Loucy (cell line): ENCODE measurements around the gene DGKQ.
A peak's percentile ranks its signal among the peaks of the same experiment; 100 is the strongest.

ENCODE experiments used
- H2AFZ ChIP-seq: fragments of 200-600 bp; sonication (generic); 2 replicates; pipeline ENCODE4 v1.6.0; 2016; ENCODE audit warnings: antibody characterized with exemption, mild to moderate bottlenecking, low read length, moderate library complexity
- H3F3A ChIP-seq: fragments of 200-600 bp; 2 replicates; pipeline ENCODE4 v1.6.0; 2016; ENCODE audit warnings: antibody characterized with exemption, low read depth, mild to moderate bottlenecking
- H3K27me3 ChIP-seq: fragments of 200-600 bp; sonication (generic); 2 replicates; pipeline ENCODE4 v1.6.1; 2014; ENCODE audit warnings: low read length, mild to moderate bottlenecking; ENCODE audit not compliant: insufficient read depth, poor library complexity, severe bottlenecking
- H3K36me3 ChIP-seq: fragments of 200-600 bp; sonication (generic); 2 replicates; pipeline ENCODE4 v1.6.1; 2016; ENCODE audit warnings: low read length; ENCODE audit not compliant: insufficient read depth
- H3K4me1 ChIP-seq: fragments of 200-600 bp; sonication (generic); 2 replicates; pipeline ENCODE4 v1.5.1; 2014; ENCODE audit warnings: low read length, mild to moderate bottlenecking; ENCODE audit not compliant: insufficient read depth, poor library complexity, severe bottlenecking
- H3K4me2 ChIP-seq: fragments of 200-600 bp; sonication (generic); 2 replicates; pipeline ENCODE4 v1.6.0; 2014; ENCODE audit warnings: antibody characterized with exemption, low read length, low read depth, mild to moderate bottlenecking; ENCODE audit not compliant: poor library complexity, severe bottlenecking
- H3K4me3 ChIP-seq: fragments of 200-600 bp; sonication (generic); 2 replicates; pipeline ENCODE4 v1.5.1; 2014; ENCODE audit warnings: low read length, mild to moderate bottlenecking, mixed read lengths; ENCODE audit not compliant: poor library complexity, severe bottlenecking
- H3K79me2 ChIP-seq: fragments of 200-600 bp; sonication (generic); 2 replicates; pipeline ENCODE4 v1.6.1; 2014; ENCODE audit warnings: low read length; ENCODE audit not compliant: insufficient read depth
- H3K9ac ChIP-seq: fragments of 200-600 bp; sonication (generic); 2 replicates; pipeline ENCODE4 v1.6.0; 2014; ENCODE audit warnings: mild to moderate bottlenecking, low read depth, low read length, moderate library complexity; ENCODE audit not compliant: poor library complexity, severe bottlenecking
- H3K9me2 ChIP-seq: fragments of 200-600 bp; sonication (generic); replicated peaks from 2 replicates; pipeline ENCODE4 v1.6.1; 2016; ENCODE audit warnings: low read depth, low read length, mixed read lengths
- H3K9me3 ChIP-seq: fragments of 200-600 bp; sonication (generic); 2 replicates; pipeline ENCODE4 v1.6.1; 2014; ENCODE audit warnings: mild to moderate bottlenecking, antibody characterized with exemption, low read length, low read depth; ENCODE audit not compliant: insufficient read depth
- H4K20me1 ChIP-seq: fragments of 200-600 bp; sonication (generic); 2 replicates; pipeline ENCODE4 v1.6.0; 2014; ENCODE audit warnings: antibody characterized with exemption, low read length, mild to moderate bottlenecking; ENCODE audit not compliant: insufficient read depth, poor library complexity, severe bottlenecking
- EZH2phosphoT487 ChIP-seq: fragments of 200-600 bp; IDR thresholded peaks from 2 replicates; pipeline ENCODE4 v1.6.1; 2018; ENCODE audit warnings: antibody characterized with exemption, mild to moderate bottlenecking, moderate library complexity, borderline replicate concordance
- TF ChIP-seq, protein P1 (sequence below): fragments of 200-600 bp; sonication (generic); conservative IDR thresholded peaks from 2 replicates; pipeline ENCODE4 v1.5.1; 2014; ENCODE audit warnings: mild to moderate bottlenecking, antibody characterized with exemption, low read length

The DGKQ gene

DNA sequence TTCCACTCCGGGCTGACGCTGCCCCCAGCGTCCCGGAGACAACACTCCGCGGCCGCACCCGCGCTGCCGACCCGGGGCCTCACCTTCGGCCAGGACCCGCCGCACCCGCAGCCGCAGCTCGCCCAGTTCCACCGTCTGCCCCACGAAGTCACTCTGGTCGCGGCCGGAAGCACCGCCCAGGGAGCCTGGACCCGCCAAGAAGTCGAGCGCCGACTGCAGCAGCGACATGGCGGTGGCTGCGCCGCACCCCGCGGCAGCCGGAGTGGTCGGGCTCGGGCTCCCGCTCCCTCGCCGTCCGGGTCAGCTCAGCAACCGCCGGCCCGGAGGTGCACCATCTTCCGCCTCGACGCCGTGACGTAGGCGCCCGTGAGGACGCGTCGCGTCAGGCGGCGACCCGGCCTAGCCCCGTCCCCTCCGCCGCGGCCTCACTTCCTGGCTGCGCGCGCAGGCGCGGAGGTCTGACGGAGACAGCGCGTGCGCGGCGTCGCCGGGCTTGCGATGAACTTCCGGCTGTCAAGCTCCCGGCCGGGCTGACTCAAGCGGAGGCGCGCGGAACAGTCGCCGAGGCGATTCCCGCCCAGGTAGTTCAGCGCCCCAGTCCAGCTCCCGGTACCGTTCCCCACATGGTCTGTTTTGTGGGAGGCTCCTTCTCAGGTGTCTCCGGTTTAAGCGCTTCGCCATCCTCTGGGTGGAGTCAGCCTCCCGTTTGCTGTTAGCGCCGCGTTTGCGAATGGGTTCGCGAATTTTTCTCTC lies 41.2 kb downstream of the DGKQ start, which contains the start of the genes GAK and TMEM175:
Gene GAK, minus strand, starts transcription at position 357 of the 753 bp plus-strand sequence. Its CDS starts 129 bp downstream, at position 228.
Gene TMEM175, plus strand, starts transcription at position 501 of the 753 bp plus-strand sequence. CDS start 15,280 bp downstream, outside the sequence.
- TF ChIP-seq EZH2phosphoT487, result no peak
- TF ChIP-seq, protein P1, sequence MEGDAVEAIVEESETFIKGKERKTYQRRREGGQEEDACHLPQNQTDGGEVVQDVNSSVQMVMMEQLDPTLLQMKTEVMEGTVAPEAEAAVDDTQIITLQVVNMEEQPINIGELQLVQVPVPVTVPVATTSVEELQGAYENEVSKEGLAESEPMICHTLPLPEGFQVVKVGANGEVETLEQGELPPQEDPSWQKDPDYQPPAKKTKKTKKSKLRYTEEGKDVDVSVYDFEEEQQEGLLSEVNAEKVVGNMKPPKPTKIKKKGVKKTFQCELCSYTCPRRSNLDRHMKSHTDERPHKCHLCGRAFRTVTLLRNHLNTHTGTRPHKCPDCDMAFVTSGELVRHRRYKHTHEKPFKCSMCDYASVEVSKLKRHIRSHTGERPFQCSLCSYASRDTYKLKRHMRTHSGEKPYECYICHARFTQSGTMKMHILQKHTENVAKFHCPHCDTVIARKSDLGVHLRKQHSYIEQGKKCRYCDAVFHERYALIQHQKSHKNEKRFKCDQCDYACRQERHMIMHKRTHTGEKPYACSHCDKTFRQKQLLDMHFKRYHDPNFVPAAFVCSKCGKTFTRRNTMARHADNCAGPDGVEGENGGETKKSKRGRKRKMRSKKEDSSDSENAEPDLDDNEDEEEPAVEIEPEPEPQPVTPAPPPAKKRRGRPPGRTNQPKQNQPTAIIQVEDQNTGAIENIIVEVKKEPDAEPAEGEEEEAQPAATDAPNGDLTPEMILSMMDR, result no peak
- H3K4me3 ChIP-seq, result peak within 1 kb of the TSS; percentile 88
- peak within 1 kb of the TSS; percentile 99 for H3K9ac ChIP-seq
- H2AFZ ChIP-seq, result peak within 1 kb of the TSS; percentile 90
- H3K79me2 ChIP-seq, result peaks cover 52% of the 10 kb centered on the region
- peaks cover 42% of the 10 kb centered on the region for H4K20me1 ChIP-seq
- H3K36me3 ChIP-seq, result no peaks in the 10 kb centered on the region
- H3F3A ChIP-seq, result no peaks in the 10 kb centered on the region
- H3K4me1 ChIP-seq, result peaks cover 31% of the 10 kb centered on the region
- peaks cover 5% of the 10 kb centered on the region for H3K27me3 ChIP-seq
- H3K9me3 ChIP-seq, result no peaks in the 10 kb centered on the region
- peak within 1 kb of the TSS; percentile 96 for H3K4me2 ChIP-seq
- H3K9me2 ChIP-seq, result no peaks in the 10 kb centered on the region

DNA sequence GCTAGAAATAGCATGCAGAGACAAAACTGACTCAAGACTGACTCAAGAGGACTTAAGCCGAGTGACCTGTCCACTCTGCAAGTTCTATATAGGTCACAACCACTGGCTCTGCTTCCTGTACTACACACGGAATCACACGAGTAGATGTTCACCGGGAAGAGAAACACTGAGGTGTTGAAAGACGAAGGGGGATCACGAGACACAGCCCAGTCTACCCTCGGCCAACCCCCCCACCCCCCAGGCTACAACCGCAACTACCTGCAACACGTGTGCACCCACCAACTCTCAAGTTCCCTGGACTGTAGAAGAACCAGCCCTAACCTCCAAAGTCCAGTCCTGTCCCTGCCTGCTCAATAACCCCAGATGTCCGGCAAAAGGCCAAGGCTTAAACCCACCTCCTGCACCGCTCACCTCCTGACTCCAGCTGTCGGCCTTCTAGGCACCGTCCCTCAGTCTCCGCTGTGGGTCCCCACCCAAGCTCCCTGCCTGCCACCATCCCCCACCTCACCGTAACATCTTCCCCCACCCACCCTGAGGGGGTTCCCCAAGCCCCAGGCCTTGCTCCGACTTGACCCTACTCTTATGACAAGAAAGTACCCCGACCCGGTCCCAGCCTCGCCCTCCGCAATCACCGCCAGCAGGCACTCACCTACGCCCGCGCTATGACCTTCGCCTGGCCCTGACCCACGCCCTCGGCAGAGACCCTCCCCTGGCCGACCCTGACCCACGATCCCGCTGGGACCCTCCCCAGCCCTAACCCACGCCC lies 42.0 kb downstream of the DGKQ start:
- Histone ChIP-seq H3K79me2 (peaks cover 54% of the 10 kb centered on the region), H4K20me1 (peaks cover 44% of the 10 kb centered on the region), H3F3A (no peaks in the 10 kb centered on the region)

DNA sequence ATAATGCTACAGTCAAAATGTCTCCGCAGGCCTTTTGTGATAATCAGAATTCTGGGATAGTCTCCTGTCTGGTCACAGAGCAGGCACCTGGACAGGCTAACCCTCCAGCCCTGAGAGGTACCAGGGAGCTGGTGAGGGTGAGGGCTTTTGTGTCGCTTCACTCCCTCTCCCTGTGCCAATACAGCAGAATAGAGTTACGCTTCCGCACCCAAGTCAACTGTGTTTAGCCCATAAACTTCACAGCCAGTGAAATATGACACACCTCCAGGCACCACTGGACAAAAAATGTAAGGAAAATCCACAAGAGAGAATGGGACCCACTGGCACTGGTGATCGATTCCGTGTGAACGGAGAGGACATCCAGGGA lies 42.6 kb downstream of the DGKQ start:
- H3K36me3 ChIP-seq, result no peaks in the 10 kb centered on the region
- H3K9me3 ChIP-seq, result no peaks in the 10 kb centered on the region
- no peaks in the 10 kb centered on the region for H3K9me2 ChIP-seq
- H3K9ac ChIP-seq, result peak overlapping the region; percentile 99
- H3K79me2 ChIP-seq, result peaks cover 60% of the 10 kb centered on the region
- peak overlapping the region; percentile 96 for H3K4me2 ChIP-seq
- H4K20me1 ChIP-seq, result peaks cover 50% of the 10 kb centered on the region
- TF ChIP-seq EZH2phosphoT487, result no peak
- TF ChIP-seq, protein P1, result no peak
- no peaks in the 10 kb centered on the region for H3F3A ChIP-seq
- peaks cover 5% of the 10 kb centered on the region for H3K27me3 ChIP-seq
- H3K4me1 ChIP-seq, result peaks cover 31% of the 10 kb centered on the region
- H2AFZ ChIP-seq, result no peak overlapping the region
- peak overlapping the region; percentile 88 for H3K4me3 ChIP-seq

More for the DNA sequence above, 42.0 kb downstream of the DGKQ start:
- H2AFZ ChIP-seq, result peak overlapping the region; percentile 90
- TF ChIP-seq EZH2phosphoT487, result no peak
- TF ChIP-seq, protein P1, result no peak
- H3K27me3 ChIP-seq, result peaks cover 5% of the 10 kb centered on the region
- no peaks in the 10 kb centered on the region for H3K9me2 ChIP-seq
- H3K9me3 ChIP-seq, result no peaks in the 10 kb centered on the region
- peak overlapping the region; percentile 99 for H3K9ac ChIP-seq
- H3K36me3 ChIP-seq, result no peaks in the 10 kb centered on the region
- H3K4me3 ChIP-seq, result peak overlapping the region; percentile 88
- peaks cover 31% of the 10 kb centered on the region for H3K4me1 ChIP-seq
- H3K4me2 ChIP-seq, result peak overlapping the region; percentile 96
